Endothelial cell of umbilical vein (primary cell): ENCODE data around the gene P3H2. TPM values are rescaled to one million over a fixed set of nuclear protein-coding genes. Genes with fewer than 3 reads are reported as not detected.

Source experiments
- BruUV-seq: library from RNA; stranded (reverse); fragments of 400-500 nt; replicated peaks from 2 replicates; lab custom pipeline; 2021; lab: Mats Ljungman, UMichigan
- CTCF ChIA-PET: fragments of 300-600, 350-600 bp; sonication (Branson Sonifier 250); formaldehyde crosslinking; loops from one replicate; lab custom pipeline; 2021; ENCODE audit warnings: antibody characterized with exemption, inconsistent platforms; lab: Charles Lee
- POLR2A ChIA-PET: fragments of 300-600, 350-600 bp; sonication (Branson Sonifier 250); formaldehyde crosslinking; loops from one replicate; lab custom pipeline; 2021; ENCODE audit warnings: antibody characterized with exemption, inconsistent platforms; lab: Charles Lee
- DNase-seq: peaks from one replicate; pipeline ENCODE4 v3.0.0-alpha.2; 2011; ENCODE audit warnings: low read depth, low spot score
- FAIRE-seq: peaks from 2 replicates; lab custom pipeline; 2011; peaks lifted over from hg19 to GRCh38; lab: Jason Lieb, UNC
- H2AFZ ChIP-seq: 2 replicates; pipeline ENCODE4 v1.6.0; 2012; ENCODE audit warnings: low read depth, low read length, control low read depth, inconsistent platforms
- H3K27ac ChIP-seq: 2 replicates; pipeline ENCODE4 v1.5.1; 2011; ENCODE audit warnings: low read depth, mild to moderate bottlenecking, control low read depth, low read length, moderate library complexity; ENCODE audit not compliant: insufficient read depth
- H3K27me3 ChIP-seq, 2 experiments: 2 replicates each; pipeline versions ENCODE4 v1.6.0 to v1.6.1; 2011; ENCODE audit warnings: low read length in 2 of 2, mixed read lengths in 1 of 2; ENCODE audit not compliant: control insufficient read depth in 2 of 2, insufficient read depth in 2 of 2
- H3K36me3 ChIP-seq, 2 experiments: 2 replicates in 1 of 2; 3 replicates in 1 of 2; pipeline ENCODE4 v1.5.1; 2011; ENCODE audit warnings: low read length in 2 of 2, mild to moderate bottlenecking in 1 of 2, moderate library complexity in 1 of 2; ENCODE audit not compliant: control insufficient read depth in 2 of 2, insufficient read depth in 2 of 2; ENCODE audit errors: extremely low read depth in 1 of 2
- H3K4me1 ChIP-seq: 3 replicates; pipeline ENCODE4 v1.5.1; 2011; ENCODE audit warnings: mild to moderate bottlenecking, low read length; ENCODE audit not compliant: control insufficient read depth, insufficient read depth; ENCODE audit errors: extremely low read depth
- H3K4me2 ChIP-seq: 2 replicates; pipeline ENCODE4 v1.6.1; 2011; ENCODE audit warnings: low read length, control low read depth, mixed read lengths; ENCODE audit not compliant: insufficient read depth
- H3K4me3 ChIP-seq, 3 experiments: fragments of 200-600 bp in 1 of 3; sonication (generic), shearing (Covaris generic) in 1 of 3; replicated peaks in 1 of 3; 2 replicates each; pipeline ENCODE4 v1.5.1; 2011 to 2016; ENCODE audit warnings: control low read depth in 3 of 3, low read length in 3 of 3, mild to moderate bottlenecking in 2 of 3, inconsistent platforms in 1 of 3, low read depth in 1 of 3, moderate library complexity in 1 of 3; ENCODE audit not compliant: insufficient read depth in 1 of 3
- H3K79me2 ChIP-seq: 2 replicates; pipeline ENCODE4 v1.6.0; 2012; ENCODE audit warnings: low read length, inconsistent platforms; ENCODE audit not compliant: control insufficient read depth, insufficient read depth
- H3K9ac ChIP-seq: replicated peaks from 2 replicates; pipeline ENCODE3; 2011; ENCODE audit warnings: low read length, control low read depth; ENCODE audit not compliant: insufficient read depth; ENCODE audit errors: extremely low read depth
- H3K9me1 ChIP-seq: replicated peaks from 3 replicates; pipeline ENCODE4 v1.6.0; 2011; ENCODE audit warnings: mild to moderate bottlenecking, low read length; ENCODE audit not compliant: control insufficient read depth, insufficient read depth; ENCODE audit errors: extremely low read depth
- H3K9me3 ChIP-seq: replicated peaks from 2 replicates; pipeline ENCODE4 v1.5.1; 2012; ENCODE audit warnings: low read length, inconsistent platforms; ENCODE audit not compliant: control insufficient read depth, insufficient read depth
- H4K20me1 ChIP-seq: replicated peaks from 2 replicates; pipeline ENCODE3; 2011; ENCODE audit warnings: mild to moderate bottlenecking, low read length; ENCODE audit not compliant: control insufficient read depth, insufficient read depth; ENCODE audit errors: extremely low read depth
- EZH2 ChIP-seq: IDR thresholded peaks from 2 replicates; pipeline ENCODE4 v1.6.1; 2012; ENCODE audit warnings: borderline replicate concordance, low read depth, mild to moderate bottlenecking, moderate library complexity, low read length, inconsistent platforms; ENCODE audit not compliant: severe bottlenecking
- FOS ChIP-seq: IDR thresholded peaks from 2 replicates; pipeline ENCODE4 v1.6.1; 2011; ENCODE audit warnings: mild to moderate bottlenecking, low read length, moderate library complexity, borderline replicate concordance; ENCODE audit not compliant: insufficient read depth
- GATA2 ChIP-seq: IDR thresholded peaks from 2 replicates; pipeline ENCODE4 v1.7.0; 2011; ENCODE audit warnings: low read depth, mild to moderate bottlenecking, moderate library complexity, mixed read lengths, low read length; ENCODE audit not compliant: insufficient read length, insufficient read depth
- JUN ChIP-seq: IDR thresholded peaks from 2 replicates; pipeline ENCODE4 v1.6.1; 2011; ENCODE audit warnings: borderline replicate concordance, low read depth; ENCODE audit not compliant: insufficient read length, insufficient read depth
- MYC ChIP-seq: IDR thresholded peaks from one replicate; pipeline ENCODE4 v1.6.1; 2011; ENCODE audit warnings: mild to moderate bottlenecking, low read depth, low read length
- POLR2A ChIP-seq: IDR thresholded peaks from 2 replicates; pipeline ENCODE4 v1.6.1; 2012; ENCODE audit warnings: low read depth, mild to moderate bottlenecking, control low read depth, low read length
- POLR2AphosphoS5 ChIP-seq: IDR thresholded peaks from 2 replicates; pipeline ENCODE4 v1.6.1; 2012; ENCODE audit warnings: low read depth, mild to moderate bottlenecking, control low read depth, low read length, moderate library complexity; ENCODE audit not compliant: insufficient read depth
- dilution Hi-C: fragments of 300-500 bp; cut with MboI; formaldehyde crosslinking; loops from one replicate; pipeline ENCODE4 v1.15.0; 2019; ENCODE audit warnings: low sequenced_read_pairs; ENCODE audit not compliant: extremely low pct_ligation_motif_present
- intact Hi-C: fragments of 100-400 bp; cut with micrococcal nuclease; formaldehyde crosslinking; loops from one replicate; pipeline ENCODE4 v1.10.0; 2022
- polyA plus RNA-seq, 4 experiments: library from polyadenylated mRNA; depleted of rRNA in 3 of 4; stranded (reverse) in 3 of 4; unstranded in 1 of 4; fragments of >200 nt; gene quantifications; 2 replicates each; pipeline versions ENCODE4 v1.2.1 to v1.2.3, GENCODE V29; 2011 to 2012; ENCODE audit warnings: missing spikeins in 1 of 4
- total RNA-seq: library from RNA; stranded (reverse); gene quantifications from 2 replicates; pipeline ENCODE4 v1.2.3, GENCODE V29; 2021
- TF ChIP-seq, protein P1 (sequence below): IDR thresholded peaks from 2 replicates; pipeline ENCODE4 v1.6.1; 2011; ENCODE audit not compliant: insufficient read depth, insufficient read length
- TF ChIP-seq, protein P2 (sequence below), 2 donors: IDR thresholded peaks; 1 replicate in 1 of 2; 2 replicates in 1 of 2; pipeline ENCODE4 v1.5.1; 2011; ENCODE audit warnings: low read length in 2 of 2, mild to moderate bottlenecking in 2 of 2, moderate library complexity in 2 of 2, control low read depth in 1 of 2, inconsistent platforms in 1 of 2, low read depth in 1 of 2; ENCODE audit not compliant: insufficient read depth in 1 of 2; ENCODE audit errors: extremely low read depth in 1 of 2

P3H2 gene
- total and polyA plus RNA-seq, 2 donors (not counting 3 experiments of a cell fraction or from before 2014, with no cell fraction given), result 6.6 to 6.8 TPM

GRCh38 chr3:190036631-190037030 is 84.1 kb downstream of the P3H2 start:
- H3K4me3 ChIP-seq, result no peak overlapping the region
- H3K9ac ChIP-seq, result no peak overlapping the region
- H2AFZ ChIP-seq, result no peak overlapping the region
- H3K4me1 ChIP-seq, result peaks cover 5% of the 10 kb centered on the region
- dilution Hi-C loops (no loop called here), intact Hi-C loops (no loop called here)
- FAIRE-seq (no peak), DNase-seq (no peak)
- H3K27ac ChIP-seq, result no peak overlapping the region
- H3K36me3 ChIP-seq, result no peaks in the 10 kb centered on the region
- H3K9me1 ChIP-seq, result no peaks in the 10 kb centered on the region
- TF ChIP-seq, protein P1, sequence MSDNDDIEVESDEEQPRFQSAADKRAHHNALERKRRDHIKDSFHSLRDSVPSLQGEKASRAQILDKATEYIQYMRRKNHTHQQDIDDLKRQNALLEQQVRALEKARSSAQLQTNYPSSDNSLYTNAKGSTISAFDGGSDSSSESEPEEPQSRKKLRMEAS, result no peak
- TF ChIP-seq POLR2A (no peak), EZH2 (no peak), GATA2 (no peak), MYC (no peak), JUN (no peak), FOS (no peak), POLR2AphosphoS5 (no peak)
- TF ChIP-seq, protein P2, sequence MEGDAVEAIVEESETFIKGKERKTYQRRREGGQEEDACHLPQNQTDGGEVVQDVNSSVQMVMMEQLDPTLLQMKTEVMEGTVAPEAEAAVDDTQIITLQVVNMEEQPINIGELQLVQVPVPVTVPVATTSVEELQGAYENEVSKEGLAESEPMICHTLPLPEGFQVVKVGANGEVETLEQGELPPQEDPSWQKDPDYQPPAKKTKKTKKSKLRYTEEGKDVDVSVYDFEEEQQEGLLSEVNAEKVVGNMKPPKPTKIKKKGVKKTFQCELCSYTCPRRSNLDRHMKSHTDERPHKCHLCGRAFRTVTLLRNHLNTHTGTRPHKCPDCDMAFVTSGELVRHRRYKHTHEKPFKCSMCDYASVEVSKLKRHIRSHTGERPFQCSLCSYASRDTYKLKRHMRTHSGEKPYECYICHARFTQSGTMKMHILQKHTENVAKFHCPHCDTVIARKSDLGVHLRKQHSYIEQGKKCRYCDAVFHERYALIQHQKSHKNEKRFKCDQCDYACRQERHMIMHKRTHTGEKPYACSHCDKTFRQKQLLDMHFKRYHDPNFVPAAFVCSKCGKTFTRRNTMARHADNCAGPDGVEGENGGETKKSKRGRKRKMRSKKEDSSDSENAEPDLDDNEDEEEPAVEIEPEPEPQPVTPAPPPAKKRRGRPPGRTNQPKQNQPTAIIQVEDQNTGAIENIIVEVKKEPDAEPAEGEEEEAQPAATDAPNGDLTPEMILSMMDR (IDR thresholded peaks at IDR 0.05; ENCODE audit: extremely low read depth in 1 of 2, insufficient read depth in 1 of 2, low read depth in 1 of 2, low read length in 2 of 2), result no peak
- H3K9me3 ChIP-seq, result no peaks in the 10 kb centered on the region
- H3K27me3 ChIP-seq, result no peaks in the 10 kb centered on the region
- H3K79me2 ChIP-seq, result no peaks in the 10 kb centered on the region
- ChIA-PET POLR2A (no interaction called here), CTCF (interaction anchor here (1.3 kb wide), 1 partner anchor 20 kb away, joined by 3 read pairs; no protein-coding TSS in a partner anchor)
- no peaks in the 10 kb centered on the region for H4K20me1 ChIP-seq
- H3K4me2 ChIP-seq, result no peak overlapping the region
- no TSS peak for BruUV-seq
